Sigmoid colon (tissue), 7 donors: ENCODE measurements around the gene SDK1. TPM values are rescaled to one million over a fixed set of nuclear protein-coding genes. Genes with fewer than 3 reads are reported as not detected.

Experiments
- DNase-seq: peaks from one replicate; pipeline ENCODE4 v3.0.0-alpha.2; 2019
- H3K27ac ChIP-seq, 4 donors: fragments of 200-600 bp; sonication (generic); one replicate each; pipeline ENCODE4 v1.5.1; 2016 to 2019; ENCODE audit warnings: mild to moderate bottlenecking in 1 of 4
- H3K27me3 ChIP-seq, 3 donors: fragments of 200-600 bp; sonication (generic); one replicate each; pipeline ENCODE4 v1.5.1; 2019; ENCODE audit warnings: mild to moderate bottlenecking in 1 of 3
- H3K36me3 ChIP-seq, 4 donors: fragments of 200-600 bp; sonication (generic); one replicate each; pipeline ENCODE4 v1.5.1; 2016 to 2019
- H3K4me1 ChIP-seq, 4 donors: fragments of 200-600 bp; sonication (generic); one replicate each; pipeline ENCODE4 v1.5.1; 2017 to 2019
- H3K4me3 ChIP-seq, 4 donors: fragments of 200-600 bp; sonication (generic); one replicate each; pipeline ENCODE4 v1.5.1; 2017 to 2019; ENCODE audit warnings: mild to moderate bottlenecking in 2 of 4, moderate library complexity in 1 of 4
- H3K9me3 ChIP-seq, 4 donors: fragments of 200-600 bp in 3 of 4; sonication (generic) in 3 of 4; one replicate each; pipeline versions ENCODE4 v1.5.1 to v1.6.1; 2013 to 2019
- EP300 ChIP-seq, 4 donors: sonication (generic); formaldehyde crosslinking; IDR thresholded peaks; one replicate each; pipeline ENCODE4 v1.6.1; 2017; ENCODE audit warnings: antibody characterized with exemption in 4 of 4
- POLR2A ChIP-seq, 2 donors: fragments of 450-650 bp; IDR thresholded peaks; one replicate each; pipeline ENCODE4 v1.6.1; 2016; ENCODE audit warnings: antibody characterized with exemption in 2 of 2, mild to moderate bottlenecking in 2 of 2, moderate library complexity in 2 of 2
- POLR2AphosphoS5 ChIP-seq, 4 donors: sonication (generic); formaldehyde crosslinking; IDR thresholded peaks; one replicate each; pipeline ENCODE4 v1.6.1; 2017; ENCODE audit warnings: antibody characterized with exemption in 4 of 4
- WGBS, 2 donors: extraction: QIAGEN DNeasy Blood & Tissue Kit; methylation state at CpG; one replicate each; pipeline ENCODE4 v1.1.7; 2013; 5-methylcytosine and 5-hydroxymethylcytosine counted together
- intact Hi-C: fragments of 100-400 bp; cut with DNase I; formaldehyde crosslinking; loops from one replicate; pipeline ENCODE4 v1.15.1; 2023
- polyA plus RNA-seq, 3 donors: library from polyadenylated mRNA; stranded (reverse); fragments of 200-250 nt; gene quantifications; one replicate each; pipeline ENCODE4 v1.2.3, GENCODE V29; 2013
- total RNA-seq, 4 donors: library from RNA; depleted of rRNA; stranded (reverse); fragments of >200 nt; gene quantifications; one replicate each; pipeline ENCODE4 v1.1.0, GENCODE V29; 2016
- TF ChIP-seq, protein P1 (sequence below), 4 experiments: fragments of 450-650 bp in 3 of 4; fragments of 200-600 bp in 1 of 4; IDR thresholded peaks; one replicate each; pipeline ENCODE4 v1.5.1; 2016 to 2019; ENCODE audit warnings: antibody characterized with exemption in 4 of 4, mild to moderate bottlenecking in 3 of 4, moderate library complexity in 2 of 4
- donor health status: healthy with polysubstance abuse.
- donor health status: Bipolar disorder and iron deficiency.
- donor health status: healthy.

Gene SDK1
- total and polyA plus RNA-seq, 7 donors, result under 0.01 to 23.0 (median 10.0) TPM; not detected in 1

DNA sequence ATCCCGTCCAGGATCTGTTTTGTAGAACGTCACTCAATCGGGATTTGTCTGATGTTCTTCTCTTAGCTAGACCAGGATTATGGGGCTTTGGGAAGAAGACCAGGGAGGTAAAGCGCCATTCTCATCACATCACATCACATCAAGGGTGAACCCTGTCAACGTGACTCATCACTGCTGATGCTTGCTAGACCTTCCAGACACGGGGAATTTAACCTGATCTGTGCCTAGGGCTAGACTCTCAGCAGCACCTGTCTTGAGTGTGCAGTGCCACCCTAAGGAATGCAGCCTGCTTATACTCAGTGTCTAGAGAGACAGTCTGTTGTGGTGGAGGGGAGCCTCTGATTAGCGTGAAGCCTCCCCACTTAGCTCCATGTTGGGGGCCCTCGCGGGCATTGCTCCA lies 702.5 kb downstream of the SDK1 start:
- DNase-seq, result no peak
- Histone ChIP-seq H3K4me3 (no peak overlapping the region), H3K36me3 (no peaks in the 10 kb centered on the region), H3K27me3 (no peaks in the 10 kb centered on the region), H3K4me1 (no peaks in the 10 kb centered on the region), H3K27ac (no peak overlapping the region), H3K9me3 (no peaks in the 10 kb centered on the region)
- WGBS, 2 donors, result 90 to 94% methylated on average over 9 of the region's 9 CpGs
- intact Hi-C loops, result no loop called here
- TF ChIP-seq POLR2AphosphoS5 (IDR thresholded peaks at IDR 0.05) (no peak), POLR2A (IDR thresholded peaks at IDR 0.05) (no peak), EP300 (IDR thresholded peaks at IDR 0.05) (no peak)
- TF ChIP-seq, protein P1, sequence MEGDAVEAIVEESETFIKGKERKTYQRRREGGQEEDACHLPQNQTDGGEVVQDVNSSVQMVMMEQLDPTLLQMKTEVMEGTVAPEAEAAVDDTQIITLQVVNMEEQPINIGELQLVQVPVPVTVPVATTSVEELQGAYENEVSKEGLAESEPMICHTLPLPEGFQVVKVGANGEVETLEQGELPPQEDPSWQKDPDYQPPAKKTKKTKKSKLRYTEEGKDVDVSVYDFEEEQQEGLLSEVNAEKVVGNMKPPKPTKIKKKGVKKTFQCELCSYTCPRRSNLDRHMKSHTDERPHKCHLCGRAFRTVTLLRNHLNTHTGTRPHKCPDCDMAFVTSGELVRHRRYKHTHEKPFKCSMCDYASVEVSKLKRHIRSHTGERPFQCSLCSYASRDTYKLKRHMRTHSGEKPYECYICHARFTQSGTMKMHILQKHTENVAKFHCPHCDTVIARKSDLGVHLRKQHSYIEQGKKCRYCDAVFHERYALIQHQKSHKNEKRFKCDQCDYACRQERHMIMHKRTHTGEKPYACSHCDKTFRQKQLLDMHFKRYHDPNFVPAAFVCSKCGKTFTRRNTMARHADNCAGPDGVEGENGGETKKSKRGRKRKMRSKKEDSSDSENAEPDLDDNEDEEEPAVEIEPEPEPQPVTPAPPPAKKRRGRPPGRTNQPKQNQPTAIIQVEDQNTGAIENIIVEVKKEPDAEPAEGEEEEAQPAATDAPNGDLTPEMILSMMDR (IDR thresholded peaks at IDR 0.05), result no peak

DNA sequence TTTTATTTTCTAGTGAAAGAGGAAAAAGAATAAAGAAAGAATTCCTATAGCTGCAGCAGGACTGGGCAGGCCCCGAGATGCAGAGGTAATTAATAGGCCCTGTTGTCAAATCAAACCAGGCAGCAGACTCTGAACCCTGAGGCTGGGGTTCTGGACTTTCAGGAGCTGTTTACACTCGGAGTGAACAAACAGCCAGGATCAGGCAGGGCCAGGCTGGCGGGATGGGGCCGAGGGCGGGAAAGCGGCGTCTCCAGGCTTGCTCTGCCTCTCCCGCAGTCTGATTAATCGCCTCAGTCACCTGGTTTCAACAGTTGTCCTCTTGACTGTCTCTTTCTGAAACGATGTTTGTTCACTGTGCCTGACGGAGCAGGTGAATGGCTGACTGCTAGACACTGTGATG lies 705.6 kb downstream of the SDK1 start:
- Histone ChIP-seq H3K27me3 (no peaks in the 10 kb centered on the region), H3K4me1 (no peaks in the 10 kb centered on the region), H3K27ac (peak overlapping the region in 3 of 4 donors; percentile 57 to 71 (median 61)), H3K36me3 (peaks cover 0 to 5% (median 0%) of the 10 kb centered on the region in 4 donors), H3K9me3 (no peaks in the 10 kb centered on the region), H3K4me3 (peak overlapping the region in 2 of 4 donors; percentile 16 to 22)
- TF ChIP-seq POLR2AphosphoS5 (IDR thresholded peaks at IDR 0.05) (no peak), EP300 (IDR thresholded peaks at IDR 0.05) (no peak), POLR2A (IDR thresholded peaks at IDR 0.05) (no peak)
- TF ChIP-seq, protein P1 (IDR thresholded peaks at IDR 0.05), result no peak
- 22 to 61% methylated on average over 11 of the region's 11 CpGs for WGBS, 2 donors
- peak; percentile 28 for DNase-seq
- intact Hi-C loops, result no loop called here

DNA sequence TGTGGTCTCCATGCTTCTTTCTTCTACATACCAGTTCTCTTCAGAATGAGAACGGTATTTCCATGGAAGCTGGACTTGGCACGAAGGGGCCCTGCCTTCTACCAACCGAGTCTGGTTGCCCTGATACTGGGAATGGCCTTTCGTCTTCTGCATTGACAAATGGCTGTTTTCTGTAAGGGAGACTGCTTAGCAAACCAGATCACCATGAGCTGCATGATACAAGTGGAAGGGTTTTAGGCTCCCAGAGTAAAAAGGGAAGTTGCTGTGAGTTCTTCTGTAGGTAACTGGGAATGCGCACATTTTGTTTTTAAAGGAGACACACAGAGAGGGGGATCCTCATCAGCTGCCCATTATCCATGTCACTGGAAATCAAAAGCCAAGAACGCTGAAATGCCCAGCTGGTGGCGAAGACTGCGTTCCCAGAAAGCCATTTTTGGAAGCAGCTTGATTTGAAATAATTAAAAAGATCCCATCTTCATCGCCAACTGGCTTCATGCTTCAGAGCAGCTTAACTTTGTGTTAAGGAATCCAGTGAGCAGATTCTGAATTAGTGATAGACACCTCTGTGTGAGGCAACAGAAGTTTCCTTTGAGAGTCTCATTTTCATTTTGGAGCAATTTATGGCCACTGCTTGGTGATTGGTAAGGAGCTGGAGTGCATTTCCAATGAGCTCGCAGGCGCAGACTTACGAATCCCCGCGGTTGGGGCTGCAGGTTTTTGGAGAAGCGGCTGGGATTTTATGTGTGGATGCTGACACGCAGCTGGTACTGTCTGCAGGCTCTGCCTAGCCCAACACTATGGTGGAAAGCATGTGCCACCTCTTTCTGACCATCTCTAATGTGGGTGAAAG lies 708.4 kb downstream of the SDK1 start:
- intact Hi-C loops, result no loop called here

DNA sequence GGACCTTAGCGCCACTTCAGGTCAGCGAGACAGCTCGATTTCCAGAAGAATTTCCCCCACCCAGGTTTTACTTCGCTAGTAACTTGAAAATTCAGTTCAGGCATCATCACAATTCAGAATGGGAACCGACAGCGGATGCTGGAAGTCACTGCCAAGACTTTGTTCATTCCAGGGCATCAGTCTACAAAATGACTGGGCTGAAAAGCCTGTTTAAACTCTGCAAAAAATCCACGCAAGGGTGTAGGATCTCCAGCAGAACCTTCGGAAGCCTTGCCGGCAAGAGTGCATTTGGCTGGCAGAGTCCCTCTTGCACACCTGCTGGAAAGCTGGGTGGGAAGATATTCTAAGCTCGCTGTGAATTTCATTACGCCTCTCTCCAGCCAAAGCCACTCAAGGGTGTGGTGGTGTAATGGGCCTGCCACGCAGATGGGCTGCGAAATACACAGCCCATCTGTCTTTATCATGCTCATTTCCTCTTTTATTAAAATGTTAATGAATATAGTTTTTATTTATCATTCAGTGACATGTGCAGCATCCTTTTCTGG lies 709.1 kb downstream of the SDK1 start:
- H3K9me3 ChIP-seq, result no peaks in the 10 kb centered on the region
- no peak for TF ChIP-seq POLR2AphosphoS5 (IDR thresholded peaks at IDR 0.05)
- TF ChIP-seq POLR2A (IDR thresholded peaks at IDR 0.05), result no peak
- TF ChIP-seq EP300 (IDR thresholded peaks at IDR 0.05), result no peak
- TF ChIP-seq, protein P1 (IDR thresholded peaks at IDR 0.05), result no peak
- no peak overlapping the region for H3K4me3 ChIP-seq
- intact Hi-C loops, result no loop called here
- peaks cover 0 to 5% (median 0%) of the 10 kb centered on the region in 4 donors for H3K36me3 ChIP-seq
- H3K27me3 ChIP-seq, result no peaks in the 10 kb centered on the region
- DNase-seq, result peak; percentile 9
- WGBS, 2 donors, result 90 to 92% methylated on average over 13 of the region's 13 CpGs
- H3K4me1 ChIP-seq, result peaks cover 0 to 15% (median 5%) of the 10 kb centered on the region in 4 donors
- no peak overlapping the region for H3K27ac ChIP-seq

More for the DNA sequence above, 708.4 kb downstream of the SDK1 start:
- DNase-seq, result peak; percentile 13
- H3K36me3 ChIP-seq, result peaks cover 0 to 5% (median 0%) of the 10 kb centered on the region in 4 donors
- 90 to 92% methylated on average over 16 of the region's 16 CpGs for WGBS, 2 donors
- no peak for TF ChIP-seq EP300 (IDR thresholded peaks at IDR 0.05)
- TF ChIP-seq POLR2AphosphoS5 (IDR thresholded peaks at IDR 0.05), result no peak
- TF ChIP-seq, protein P1 (IDR thresholded peaks at IDR 0.05), result no peak
- no peak for TF ChIP-seq POLR2A (IDR thresholded peaks at IDR 0.05)
- no peaks in the 10 kb centered on the region for H3K9me3 ChIP-seq
- no peak overlapping the region for H3K27ac ChIP-seq
- H3K4me1 ChIP-seq, result peaks cover 0 to 8% (median 4%) of the 10 kb centered on the region in 4 donors
- H3K4me3 ChIP-seq, result no peak overlapping the region
- H3K27me3 ChIP-seq, result no peaks in the 10 kb centered on the region
